Osteocyte (in vitro differentiated cells): ENCODE measurements around the gene DOCK7. TPM values are rescaled to one million over a fixed set of nuclear protein-coding genes. Genes with fewer than 3 reads are reported as not detected.

ENCODE experiments used
- DNase-seq: peaks from one replicate; pipeline ENCODE4 v3.0.0; 2021; ENCODE audit warnings: mixed read lengths; ENCODE audit not compliant: unreplicated experiment; ENCODE audit errors: extremely low spot score
- H3K27ac Mint-ChIP-seq: one replicate; pipeline ENCODE4 v1.8.0; 2021; ENCODE audit warnings: mild to moderate bottlenecking, mixed read lengths; ENCODE audit not compliant: unreplicated experiment
- H3K27me3 Mint-ChIP-seq: one replicate; pipeline ENCODE4 v1.8.0; 2021; ENCODE audit warnings: mixed read lengths; ENCODE audit not compliant: unreplicated experiment
- H3K36me3 Mint-ChIP-seq: one replicate; pipeline ENCODE4 v1.8.0; 2021; ENCODE audit warnings: mixed read lengths; ENCODE audit not compliant: unreplicated experiment
- H3K4me1 Mint-ChIP-seq: one replicate; pipeline ENCODE4 v1.8.0; 2021; ENCODE audit warnings: mixed read lengths; ENCODE audit not compliant: unreplicated experiment
- H3K4me3 Mint-ChIP-seq: one replicate; pipeline ENCODE4 v1.8.0; 2021; ENCODE audit warnings: mild to moderate bottlenecking, moderate library complexity, mixed read lengths; ENCODE audit not compliant: unreplicated experiment
- H3K9me3 Mint-ChIP-seq: one replicate; pipeline ENCODE4 v1.8.0; 2021; ENCODE audit warnings: mixed read lengths; ENCODE audit not compliant: unreplicated experiment
- total RNA-seq: library from RNA; stranded (reverse); gene quantifications from 2 replicates; pipeline ENCODE4 v1.2.1, GENCODE V29; 2021
- TF ChIP-seq, protein P1 (sequence below): fragments of 200-600 bp; sonication (generic); IDR thresholded peaks from 2 replicates; pipeline ENCODE4 v1.5.0; 2021; ENCODE audit warnings: antibody characterized with exemption, mild to moderate bottlenecking, moderate library complexity

DOCK7 gene
- total RNA-seq, 1 donor from 2014 or later, result 81.8 TPM

GRCh38 chr1:62500210-62500609 is 188.0 kb downstream of the DOCK7 start:
- TF ChIP-seq, protein P1, sequence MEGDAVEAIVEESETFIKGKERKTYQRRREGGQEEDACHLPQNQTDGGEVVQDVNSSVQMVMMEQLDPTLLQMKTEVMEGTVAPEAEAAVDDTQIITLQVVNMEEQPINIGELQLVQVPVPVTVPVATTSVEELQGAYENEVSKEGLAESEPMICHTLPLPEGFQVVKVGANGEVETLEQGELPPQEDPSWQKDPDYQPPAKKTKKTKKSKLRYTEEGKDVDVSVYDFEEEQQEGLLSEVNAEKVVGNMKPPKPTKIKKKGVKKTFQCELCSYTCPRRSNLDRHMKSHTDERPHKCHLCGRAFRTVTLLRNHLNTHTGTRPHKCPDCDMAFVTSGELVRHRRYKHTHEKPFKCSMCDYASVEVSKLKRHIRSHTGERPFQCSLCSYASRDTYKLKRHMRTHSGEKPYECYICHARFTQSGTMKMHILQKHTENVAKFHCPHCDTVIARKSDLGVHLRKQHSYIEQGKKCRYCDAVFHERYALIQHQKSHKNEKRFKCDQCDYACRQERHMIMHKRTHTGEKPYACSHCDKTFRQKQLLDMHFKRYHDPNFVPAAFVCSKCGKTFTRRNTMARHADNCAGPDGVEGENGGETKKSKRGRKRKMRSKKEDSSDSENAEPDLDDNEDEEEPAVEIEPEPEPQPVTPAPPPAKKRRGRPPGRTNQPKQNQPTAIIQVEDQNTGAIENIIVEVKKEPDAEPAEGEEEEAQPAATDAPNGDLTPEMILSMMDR, result no peak
- Mint-ChIP-seq H3K4me3 (no peak overlapping the region), H3K9me3 (no peaks in the 10 kb centered on the region), H3K4me1 (no peaks in the 10 kb centered on the region), H3K27ac (no peak overlapping the region), H3K27me3 (no peaks in the 10 kb centered on the region), H3K36me3 (peaks cover 48% of the 10 kb centered on the region)
- DNase-seq, result no peak

DNA sequence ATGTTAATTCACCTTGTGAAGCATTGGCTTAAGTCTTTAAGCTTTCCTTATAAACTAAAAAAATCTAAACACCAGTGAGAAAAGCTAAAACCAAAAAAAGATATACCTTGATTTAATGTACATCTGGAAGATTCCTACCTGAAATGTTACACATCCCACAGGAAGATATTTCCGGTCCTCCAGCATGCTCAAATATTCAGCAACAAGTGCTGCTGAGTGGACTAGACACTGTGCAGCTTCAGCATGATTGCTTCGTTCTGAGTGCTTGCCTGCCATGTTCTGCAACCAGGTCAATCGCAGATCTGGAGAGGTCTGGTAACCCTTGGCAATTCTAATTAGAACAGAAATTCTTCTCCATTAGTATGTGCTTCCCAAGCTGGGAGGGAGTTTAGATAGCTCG is 194.0 kb downstream of the DOCK7 start:
- no peak overlapping the region for H3K4me3 Mint-ChIP-seq
- no peak for DNase-seq
- H3K27ac Mint-ChIP-seq, result no peak overlapping the region
- TF ChIP-seq, protein P1, result no peak
- H3K27me3 Mint-ChIP-seq, result no peaks in the 10 kb centered on the region
- H3K4me1 Mint-ChIP-seq, result no peaks in the 10 kb centered on the region
- H3K9me3 Mint-ChIP-seq, result no peaks in the 10 kb centered on the region
- peaks cover 52% of the 10 kb centered on the region for H3K36me3 Mint-ChIP-seq

DNA sequence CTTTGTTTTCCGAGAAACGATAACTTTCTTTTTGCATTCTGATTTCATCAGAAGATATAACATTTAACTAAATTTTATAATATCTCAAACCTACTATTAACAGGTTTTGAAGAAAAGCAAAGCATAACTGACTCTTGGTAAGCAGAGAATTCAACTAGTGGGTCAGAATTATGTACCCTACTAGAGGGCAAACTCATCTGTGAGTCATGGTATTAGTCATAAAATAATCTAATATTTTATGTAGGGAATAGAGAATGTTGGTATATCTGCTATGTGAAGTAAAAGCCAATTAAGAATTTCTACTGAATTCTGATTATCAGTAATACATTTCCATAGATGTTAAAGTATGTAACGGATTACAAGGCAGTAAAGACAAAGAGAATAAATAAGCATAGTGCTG is 194.5 kb downstream of the DOCK7 start:
- TF ChIP-seq, protein P1, result no peak
- DNase-seq, result no peak
- Mint-ChIP-seq H3K4me1 (no peaks in the 10 kb centered on the region), H3K36me3 (peaks cover 54% of the 10 kb centered on the region), H3K27me3 (no peaks in the 10 kb centered on the region), H3K27ac (no peak overlapping the region), H3K9me3 (no peaks in the 10 kb centered on the region), H3K4me3 (no peak overlapping the region)

- peaks cover 52% of the 10 kb centered on the region for H3K36me3 Mint-ChIP-seq
- no peak overlapping the region for H3K27ac Mint-ChIP-seq
- H3K9me3 Mint-ChIP-seq, result no peaks in the 10 kb centered on the region
- DNase-seq, result no peak
- TF ChIP-seq, protein P1, result no peak
- H3K27me3 Mint-ChIP-seq, result no peaks in the 10 kb centered on the region
- no peaks in the 10 kb centered on the region for H3K4me1 Mint-ChIP-seq
- no peak overlapping the region for H3K4me3 Mint-ChIP-seq
Measured at GRCh38 chr1:62492521-62492920, 195.7 kb downstream of the DOCK7 start.

DNA sequence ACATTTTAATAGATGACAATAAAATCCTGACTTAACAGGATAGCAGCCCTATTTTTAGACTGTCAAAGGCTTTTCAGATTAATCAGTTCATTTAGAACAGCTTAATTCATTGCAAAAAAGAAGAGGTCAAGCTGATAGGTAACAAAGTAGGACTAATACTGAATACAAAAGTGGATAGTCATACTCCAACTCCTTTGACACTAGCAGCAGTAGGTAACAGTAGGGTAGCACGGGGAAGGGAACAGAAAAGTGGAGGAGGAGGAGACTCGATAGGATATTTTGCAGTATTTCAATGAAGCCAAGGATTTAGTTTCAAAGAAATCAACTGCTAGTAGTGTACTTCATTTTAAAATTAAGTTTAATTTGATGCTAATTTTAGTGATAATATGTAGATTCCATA is 200.2 kb downstream of the DOCK7 start:
- TF ChIP-seq, protein P1, result no peak
- Mint-ChIP-seq H3K4me3 (no peak overlapping the region), H3K27ac (no peak overlapping the region), H3K4me1 (no peaks in the 10 kb centered on the region), H3K36me3 (peaks cover 40% of the 10 kb centered on the region), H3K9me3 (no peaks in the 10 kb centered on the region), H3K27me3 (no peaks in the 10 kb centered on the region)
- DNase-seq, result no peak
